HepG2 (cell line): ENCODE results near the gene NPAS2. TPM values are rescaled to one million over a fixed set of nuclear protein-coding genes. Genes with fewer than 3 reads are reported as not detected.
A peak's percentile ranks its signal among the peaks of the same experiment; 100 is the strongest.

Source experiments
- BRD4 ChIP-seq: sonication (generic); formaldehyde crosslinking; IDR thresholded peaks from 2 replicates; pipeline ENCODE4 v1.4.0; 2020; ENCODE audit warnings: missing genetic modification reagents
- FOXJ3 ChIP-seq: sonication (generic); formaldehyde crosslinking; IDR thresholded peaks from 2 replicates; pipeline ENCODE4 v1.4.0; 2020; ENCODE audit warnings: missing genetic modification reagents, mild to moderate bottlenecking, borderline replicate concordance
- PHF21A ChIP-seq: sonication (generic); formaldehyde crosslinking; IDR thresholded peaks from 2 replicates; pipeline ENCODE4 v1.5.0; 2020; ENCODE audit warnings: mild to moderate bottlenecking, missing genetic modification reagents
- PLSCR1 ChIP-seq: sonication (generic); formaldehyde crosslinking; IDR thresholded peaks from 2 replicates; pipeline ENCODE4 v1.5.0; 2020; ENCODE audit warnings: missing genetic modification reagents, mild to moderate bottlenecking, borderline replicate concordance
- PPARG ChIP-seq: conservative IDR thresholded peaks from 2 replicates; pipeline ENCODE4 v1.6.1; 2016; ENCODE audit warnings: missing biosample characterization, missing genetic modification reagents
- REL ChIP-seq: sonication (generic); formaldehyde crosslinking; conservative IDR thresholded peaks from 2 replicates; pipeline ENCODE4 v1.8.0; 2022; ENCODE audit warnings: mild to moderate bottlenecking, missing genetic modification reagents, moderate library complexity
- SMAD9 ChIP-seq: sonication (generic); formaldehyde crosslinking; IDR thresholded peaks from 2 replicates; pipeline ENCODE4 v1.5.1; 2020; ENCODE audit warnings: mild to moderate bottlenecking, missing genetic modification reagents
- ZBTB10 ChIP-seq: sonication (generic); formaldehyde crosslinking; IDR thresholded peaks from 2 replicates; pipeline ENCODE4 v1.4.0; 2020; ENCODE audit warnings: missing genetic modification reagents, borderline replicate concordance
- ZBTB7A ChIP-seq: sonication (generic); formaldehyde crosslinking; IDR thresholded peaks from 2 replicates; pipeline ENCODE4 v1.8.0; 2022; ENCODE audit warnings: mild to moderate bottlenecking, missing genetic modification reagents
- ZFP41 ChIP-seq: sonication (generic); formaldehyde crosslinking; IDR thresholded peaks from 2 replicates; pipeline ENCODE4 v1.4.0; 2020; ENCODE audit warnings: mild to moderate bottlenecking, missing genetic modification reagents, borderline replicate concordance
- ZFP90 ChIP-seq: sonication (generic); formaldehyde crosslinking; IDR thresholded peaks from 2 replicates; pipeline ENCODE4 v1.8.0; 2022; ENCODE audit warnings: missing genetic modification reagents, mild to moderate bottlenecking, inconsistent platforms, borderline replicate concordance
- ZNF362 ChIP-seq: sonication (generic); formaldehyde crosslinking; IDR thresholded peaks from 2 replicates; pipeline ENCODE4 v1.4.0; 2020; ENCODE audit warnings: missing genetic modification reagents, mild to moderate bottlenecking, borderline replicate concordance
- ZNF468 ChIP-seq: sonication (generic); formaldehyde crosslinking; IDR thresholded peaks from 2 replicates; pipeline ENCODE4 v1.8.0; 2022; ENCODE audit warnings: mild to moderate bottlenecking, moderate library complexity, missing genetic modification reagents
- ZNF503 ChIP-seq: sonication (generic); formaldehyde crosslinking; IDR thresholded peaks from 2 replicates; pipeline ENCODE4 v1.4.0; 2020; ENCODE audit warnings: missing genetic modification reagents
- ZNF710 ChIP-seq: sonication (generic); formaldehyde crosslinking; IDR thresholded peaks from 2 replicates; pipeline ENCODE4 v1.5.0; 2020; ENCODE audit warnings: mild to moderate bottlenecking, missing genetic modification reagents, borderline replicate concordance
- ZNF781 ChIP-seq: sonication (generic); formaldehyde crosslinking; IDR thresholded peaks from 2 replicates; pipeline ENCODE4 v1.5.1; 2020; ENCODE audit warnings: borderline replicate concordance, mild to moderate bottlenecking, missing genetic modification reagents; ENCODE audit errors: not compliant biosample characterization
- polyA plus RNA-seq, 8 experiments: library from polyadenylated mRNA; depleted of rRNA in 3 of 8; stranded (reverse) in 7 of 8; unstranded in 1 of 8; fragments of >200 nt; fragmentation: Illumina TruSeq in 4 of 8; extraction: Trizol in 4 of 8; gene quantifications; 2 replicates each; pipeline versions ENCODE4 v1.2.1 to v1.2.3, GENCODE V29; 2011 to 2016; ENCODE audit warnings: low read depth in 4 of 8, missing spikeins in 1 of 8, mixed read lengths in 1 of 8; ENCODE audit not compliant: insufficient read depth in 1 of 8
- total RNA-seq, 5 experiments: library from RNA; depleted of rRNA; stranded (reverse); fragments of >200 nt; fragmentation: Illumina TruSeq; extraction: Trizol; gene quantifications; 2 replicates each; pipeline ENCODE4 v1.2.3, GENCODE V29; 2016; ENCODE audit warnings: low read depth in 1 of 5

NPAS2 gene
- total and polyA plus RNA-seq, 2 of the 13 experiments (the other 11 are each of a cell fraction or from before 2014, with no cell fraction given) = 14.8 to 37.5 TPM

GRCh38 chr2:100780203-100781008 lies 39.5 kb upstream of the NPAS2 start (continued):
- peak; percentile 86 for TF ChIP-seq ZFP90
- 0 out of 2 replicates have a peak, but pooled peaks have one; percentile 19 for TF ChIP-seq ZBTB7A (CRISPR knock-in tag)
- peak; percentile 87; the same call in 1 of the 2 replicates for TF ChIP-seq BRD4 (CRISPR knock-in tag)
- TF ChIP-seq ZBTB10 = peak; percentile 90; the same call in 1 of the 2 replicates
- TF ChIP-seq ZNF362 (CRISPR knock-in tag) = peak; percentile 100
- peak; percentile 98 for TF ChIP-seq PHF21A
- no peak for TF ChIP-seq ZFP41
- TF ChIP-seq ZNF468 (CRISPR knock-in tag) = 0 out of 2 replicates have a peak, but pooled peaks have one; percentile 83
- peak; percentile 86 for TF ChIP-seq PPARG (CRISPR knock-in tag)
- TF ChIP-seq PLSCR1 (CRISPR knock-in tag) = no peak; the same call in 1 of the 2 replicates
- no peak for TF ChIP-seq SMAD9 (CRISPR knock-in tag)
- peak; percentile 97 for TF ChIP-seq ZNF710 (CRISPR knock-in tag)
- no peak for TF ChIP-seq ZNF781
- TF ChIP-seq FOXJ3 = peak; percentile 75; the same call in 1 of the 2 replicates
- 0 out of 2 replicates have a peak, but pooled peaks have one; percentile 68 for TF ChIP-seq REL (CRISPR knock-in tag)
- peak; percentile 79 for TF ChIP-seq ZNF503 (CRISPR knock-in tag)
